ENCODE measurements around the gene PPIP5K2. TPM values are rescaled to one million over a fixed set of nuclear protein-coding genes. Genes with fewer than 3 reads are reported as not detected.

The PPIP5K2 gene
- total RNA-seq, 1 donor from 2014 or later = 67.7 TPM

DNA sequence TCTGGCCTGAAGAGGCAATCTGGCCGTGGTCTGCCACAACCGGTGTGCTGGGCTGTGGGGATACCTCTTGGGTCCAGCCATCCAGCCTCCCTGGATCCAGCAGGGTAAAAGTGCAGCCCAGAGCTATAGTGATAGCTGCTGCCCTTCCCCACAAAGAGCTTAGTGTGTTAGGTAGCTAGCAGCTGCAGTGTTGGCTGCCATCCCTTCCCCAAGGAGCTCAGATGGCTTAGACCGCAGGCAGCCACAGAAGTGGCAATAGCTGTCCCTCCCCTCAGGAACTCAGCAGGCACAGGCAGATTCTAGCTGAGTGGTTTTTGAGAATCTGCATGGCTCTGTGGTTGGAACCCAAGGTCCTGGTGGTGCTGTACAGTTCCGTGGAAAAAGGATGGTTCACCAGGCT lies 40.3 kb upstream of the PPIP5K2 start:
- H3K27me3 Mint-ChIP-seq (ENCODE audit: low read depth, unreplicated experiment) = no peaks in the 10 kb centered on the region
- H3K27ac Mint-ChIP-seq (ENCODE audit: unreplicated experiment) = no peak overlapping the region
- peaks cover 6% of the 10 kb centered on the region for H3K9me3 ChIP-seq (ENCODE audit: insufficient read depth, low read depth, low read length)
- peaks cover 2% of the 10 kb centered on the region for H3K36me3 Mint-ChIP-seq (ENCODE audit: low read depth, unreplicated experiment)
- H4K20me1 ChIP-seq (ENCODE audit: insufficient read depth, low read length) = no peaks in the 10 kb centered on the region
- no peak overlapping the region for H3K9ac ChIP-seq (ENCODE audit: low read length)
- no peaks in the 10 kb centered on the region for H3K4me1 ChIP-seq (ENCODE audit: insufficient read depth, low read length)
- H3K4me3 ChIP-seq (ENCODE audit: insufficient read depth, low read depth, low read length) = no peak overlapping the region
- TF ChIP-seq EZH2 (IDR thresholded peaks at IDR 0.05; ENCODE audit: insufficient read depth, low read length) = no peak
- TF ChIP-seq, protein P1, sequence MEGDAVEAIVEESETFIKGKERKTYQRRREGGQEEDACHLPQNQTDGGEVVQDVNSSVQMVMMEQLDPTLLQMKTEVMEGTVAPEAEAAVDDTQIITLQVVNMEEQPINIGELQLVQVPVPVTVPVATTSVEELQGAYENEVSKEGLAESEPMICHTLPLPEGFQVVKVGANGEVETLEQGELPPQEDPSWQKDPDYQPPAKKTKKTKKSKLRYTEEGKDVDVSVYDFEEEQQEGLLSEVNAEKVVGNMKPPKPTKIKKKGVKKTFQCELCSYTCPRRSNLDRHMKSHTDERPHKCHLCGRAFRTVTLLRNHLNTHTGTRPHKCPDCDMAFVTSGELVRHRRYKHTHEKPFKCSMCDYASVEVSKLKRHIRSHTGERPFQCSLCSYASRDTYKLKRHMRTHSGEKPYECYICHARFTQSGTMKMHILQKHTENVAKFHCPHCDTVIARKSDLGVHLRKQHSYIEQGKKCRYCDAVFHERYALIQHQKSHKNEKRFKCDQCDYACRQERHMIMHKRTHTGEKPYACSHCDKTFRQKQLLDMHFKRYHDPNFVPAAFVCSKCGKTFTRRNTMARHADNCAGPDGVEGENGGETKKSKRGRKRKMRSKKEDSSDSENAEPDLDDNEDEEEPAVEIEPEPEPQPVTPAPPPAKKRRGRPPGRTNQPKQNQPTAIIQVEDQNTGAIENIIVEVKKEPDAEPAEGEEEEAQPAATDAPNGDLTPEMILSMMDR (IDR thresholded peaks at IDR 0.05; ENCODE audit: insufficient read depth, low read depth, low read length) = no peak
- no peak overlapping the region for H2AFZ ChIP-seq (ENCODE audit: low read depth, low read length)
- no peak for FAIRE-seq
- no peaks in the 10 kb centered on the region for H3K36me3 ChIP-seq (ENCODE audit: insufficient read depth, low read length)
- H3K4me1 Mint-ChIP-seq (ENCODE audit: low read depth, unreplicated experiment) = no peaks in the 10 kb centered on the region
- DNase-seq (ENCODE audit: low read depth) = no peak
- H3K27ac ChIP-seq (ENCODE audit: low read depth, low read length) = no peak overlapping the region
- no peak overlapping the region for H3K4me3 Mint-ChIP-seq (ENCODE audit: unreplicated experiment)
- no peaks in the 10 kb centered on the region for H3K79me2 ChIP-seq (ENCODE audit: insufficient read depth, low read length)
- no peak overlapping the region for H3K4me2 ChIP-seq (ENCODE audit: low read length)
- peaks cover 26% of the 10 kb centered on the region for H3K9me3 Mint-ChIP-seq (ENCODE audit: unreplicated experiment)
- H3K27me3 ChIP-seq (ENCODE audit: insufficient read depth, low read length) = no peaks in the 10 kb centered on the region

DNA sequence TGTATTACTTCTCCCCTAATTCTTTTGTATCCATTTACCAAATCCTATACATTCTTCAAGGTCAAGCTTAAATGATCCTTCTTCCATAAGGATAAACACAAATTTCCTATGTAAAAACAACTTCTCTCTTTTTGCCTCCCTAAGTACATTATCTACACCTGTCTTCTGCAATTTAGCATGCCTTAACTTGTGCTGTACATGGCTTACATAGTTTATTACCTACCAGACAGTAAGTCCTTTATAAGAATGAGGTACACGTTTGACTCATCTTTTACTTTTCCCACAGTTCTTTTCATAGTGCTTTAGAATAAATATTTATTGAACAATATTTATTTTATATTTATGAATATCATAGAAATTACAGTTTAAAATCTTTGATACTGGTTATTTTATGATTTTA lies 33.6 kb upstream of the PPIP5K2 start:
- no peak for FAIRE-seq
- H3K27me3 Mint-ChIP-seq (ENCODE audit: low read depth, unreplicated experiment) = no peaks in the 10 kb centered on the region

DNA sequence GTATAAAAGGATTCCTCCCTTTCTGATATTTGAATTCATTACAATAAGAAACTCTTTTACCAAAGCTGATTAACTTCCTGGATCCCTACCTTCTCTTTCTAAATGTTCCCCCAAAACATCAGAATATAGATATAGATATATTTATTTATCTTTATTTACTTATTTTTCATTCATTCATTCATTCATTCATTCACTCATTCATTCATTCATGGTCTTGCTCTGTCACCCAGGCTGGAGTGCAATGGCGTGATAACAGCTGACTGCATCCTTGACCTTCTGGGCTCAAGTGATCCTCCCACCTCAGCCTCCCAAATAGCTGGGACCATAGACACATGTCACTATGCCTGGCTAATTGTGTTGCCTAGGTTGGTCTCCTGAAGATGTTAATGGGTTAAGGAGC lies 30.8 kb upstream of the PPIP5K2 start:
- no peaks in the 10 kb centered on the region for H4K20me1 ChIP-seq (ENCODE audit: insufficient read depth, low read length)

More for the DNA sequence above, 33.6 kb upstream of the PPIP5K2 start:
- H3K4me3 ChIP-seq (ENCODE audit: insufficient read depth, low read depth, low read length) = no peak overlapping the region
- no peak for DNase-seq (ENCODE audit: low read depth)
- Mint-ChIP-seq H3K4me1 (ENCODE audit: low read depth, unreplicated experiment) (no peaks in the 10 kb centered on the region), H3K27ac (ENCODE audit: unreplicated experiment) (no peak overlapping the region), H3K9me3 (ENCODE audit: unreplicated experiment) (peaks cover 4% of the 10 kb centered on the region), H3K4me3 (ENCODE audit: unreplicated experiment) (no peak overlapping the region), H3K36me3 (ENCODE audit: low read depth, unreplicated experiment) (peaks cover 14% of the 10 kb centered on the region)
- TF ChIP-seq, protein P1 (IDR thresholded peaks at IDR 0.05; ENCODE audit: insufficient read depth, low read depth, low read length) = no peak
- TF ChIP-seq EZH2 (IDR thresholded peaks at IDR 0.05; ENCODE audit: insufficient read depth, low read length) = no peak
- H3K9me3 ChIP-seq (ENCODE audit: insufficient read depth, low read depth, low read length) = no peaks in the 10 kb centered on the region
- no peak overlapping the region for H3K4me2 ChIP-seq (ENCODE audit: low read length)
- no peak overlapping the region for H3K27ac ChIP-seq (ENCODE audit: low read depth, low read length)
- no peaks in the 10 kb centered on the region for H3K27me3 ChIP-seq (ENCODE audit: insufficient read depth, low read length)
- H3K9ac ChIP-seq (ENCODE audit: low read length) = no peak overlapping the region
- H3K79me2 ChIP-seq (ENCODE audit: insufficient read depth, low read length) = no peaks in the 10 kb centered on the region
- no peaks in the 10 kb centered on the region for H4K20me1 ChIP-seq (ENCODE audit: insufficient read depth, low read length)
- no peaks in the 10 kb centered on the region for H3K36me3 ChIP-seq (ENCODE audit: insufficient read depth, low read length)
- H2AFZ ChIP-seq (ENCODE audit: low read depth, low read length) = no peak overlapping the region
- no peaks in the 10 kb centered on the region for H3K4me1 ChIP-seq (ENCODE audit: insufficient read depth, low read length)

More for the DNA sequence above, 30.8 kb upstream of the PPIP5K2 start:
- peaks cover 15% of the 10 kb centered on the region for H3K36me3 Mint-ChIP-seq (ENCODE audit: low read depth, unreplicated experiment)
- H2AFZ ChIP-seq (ENCODE audit: low read depth, low read length) = no peak overlapping the region
- H3K27me3 ChIP-seq (ENCODE audit: insufficient read depth, low read length) = no peaks in the 10 kb centered on the region
- H3K4me3 ChIP-seq (ENCODE audit: insufficient read depth, low read depth, low read length) = no peak overlapping the region
- no peaks in the 10 kb centered on the region for H3K79me2 ChIP-seq (ENCODE audit: insufficient read depth, low read length)
- H3K36me3 ChIP-seq (ENCODE audit: insufficient read depth, low read length) = no peaks in the 10 kb centered on the region
- H3K4me1 Mint-ChIP-seq (ENCODE audit: low read depth, unreplicated experiment) = no peaks in the 10 kb centered on the region
- TF ChIP-seq EZH2 (IDR thresholded peaks at IDR 0.05; ENCODE audit: insufficient read depth, low read length) = no peak
- TF ChIP-seq, protein P1 (IDR thresholded peaks at IDR 0.05; ENCODE audit: insufficient read depth, low read depth, low read length) = no peak
- no peak for FAIRE-seq
- H3K27me3 Mint-ChIP-seq (ENCODE audit: low read depth, unreplicated experiment) = no peaks in the 10 kb centered on the region
- no peak overlapping the region for H3K9ac ChIP-seq (ENCODE audit: low read length)
- no peak for DNase-seq (ENCODE audit: low read depth)
- no peak overlapping the region for H3K27ac Mint-ChIP-seq (ENCODE audit: unreplicated experiment)
- H3K4me1 ChIP-seq (ENCODE audit: insufficient read depth, low read length) = no peaks in the 10 kb centered on the region
- H3K27ac ChIP-seq (ENCODE audit: low read depth, low read length) = no peak overlapping the region
- no peak overlapping the region for H3K4me2 ChIP-seq (ENCODE audit: low read length)
- H3K9me3 ChIP-seq (ENCODE audit: insufficient read depth, low read depth, low read length) = no peaks in the 10 kb centered on the region
- H3K4me3 Mint-ChIP-seq (ENCODE audit: unreplicated experiment) = no peak overlapping the region
- H3K9me3 Mint-ChIP-seq (ENCODE audit: unreplicated experiment) = no peaks in the 10 kb centered on the region

Measured in astrocyte (in vitro differentiated cells and primary cell).